A673 (cell line): ENCODE measurements around the gene SNX24. TPM values are rescaled to one million over a fixed set of nuclear protein-coding genes. Genes with fewer than 3 reads are reported as not detected.

ENCODE experiments used
- BruUV-seq: library from RNA; stranded (reverse); fragments of 400-500 nt; replicated peaks from 2 replicates; lab custom pipeline; 2021; lab: Mats Ljungman, UMichigan
- CTCF ChIA-PET: fragments of 300-600 bp; sonication (Branson Sonifier 250); formaldehyde crosslinking; loops from one replicate; lab custom pipeline; 2022; ENCODE audit warnings: antibody characterized with exemption; lab: Charles Lee
- POLR2A ChIA-PET: fragments of 300-600 bp; sonication (Branson Sonifier 250); formaldehyde crosslinking; loops from one replicate; lab custom pipeline; 2022; ENCODE audit warnings: antibody characterized with exemption; ENCODE audit not compliant: low non-redundant PET; lab: Charles Lee
- DNase-seq: peaks from one replicate; pipeline ENCODE4 v3.0.0-alpha.2; 2015; ENCODE audit warnings: low spot score
- H3K27ac ChIP-seq: fragments of 200-600 bp; sonication (generic); 2 replicates; pipeline ENCODE4 v1.5.1; 2016; ENCODE audit warnings: mixed run types, low read depth, mild to moderate bottlenecking, mixed read lengths, antibody characterized with exemption, low read length; ENCODE audit not compliant: poor library complexity, severe bottlenecking
- H3K27me3 ChIP-seq: fragments of 200-600 bp; sonication (generic); replicated peaks from 2 replicates; pipeline ENCODE4 v1.6.1; 2017; ENCODE audit warnings: mixed run types, low read depth, mild to moderate bottlenecking, mixed read lengths, antibody characterized with exemption, low read length; ENCODE audit not compliant: insufficient read depth, poor library complexity
- H3K36me3 ChIP-seq: fragments of 200-600 bp; sonication (generic); 2 replicates; pipeline ENCODE4 v1.6.1; 2016; ENCODE audit warnings: mixed run types, mild to moderate bottlenecking, mixed read lengths, antibody characterized with exemption, low read length; ENCODE audit not compliant: insufficient read depth, poor library complexity, severe bottlenecking
- H3K4me1 ChIP-seq: fragments of 200-600 bp; sonication (generic); 2 replicates; pipeline ENCODE4 v1.6.1; 2017; ENCODE audit warnings: mixed run types, mild to moderate bottlenecking, mixed read lengths, antibody characterized with exemption, low read length; ENCODE audit not compliant: insufficient read depth, poor library complexity, severe bottlenecking
- H3K4me3 ChIP-seq: fragments of 200-600 bp; sonication (generic); 2 replicates; pipeline ENCODE4 v1.5.1; 2016; ENCODE audit warnings: low read depth, mixed run types, mild to moderate bottlenecking, mixed read lengths, low read length; ENCODE audit not compliant: poor library complexity, severe bottlenecking
- H3K9me3 ChIP-seq: fragments of 200-600 bp; sonication (generic); 2 replicates; pipeline ENCODE4 v1.6.1; 2016; ENCODE audit warnings: mixed run types, low read depth, mild to moderate bottlenecking, mixed read lengths, antibody characterized with exemption, low read length; ENCODE audit not compliant: poor library complexity, severe bottlenecking
- EZH2 ChIP-seq: fragments of 200-600 bp; sonication (generic); IDR thresholded peaks from 2 replicates; pipeline ENCODE4 v1.6.1; 2017; ENCODE audit warnings: borderline replicate concordance, low read depth, mild to moderate bottlenecking, mixed read lengths, antibody characterized with exemption, low read length; ENCODE audit not compliant: poor library complexity, severe bottlenecking
- intact Hi-C: fragments of 100-400 bp; cut with micrococcal nuclease; formaldehyde crosslinking; loops from one replicate; pipeline ENCODE4 v1.10.0; 2022; ENCODE audit not compliant: unreplicated experiment
- total RNA-seq: library from RNA; stranded (reverse); gene quantifications from 2 replicates; pipeline ENCODE4 v1.2.3, GENCODE V29; 2021
- TF ChIP-seq, protein P1 (sequence below): fragments of 300-800, 200-600 bp; sonication (generic); conservative IDR thresholded peaks from 2 replicates; pipeline ENCODE4 v1.5.1; 2017; ENCODE audit warnings: low read depth, mild to moderate bottlenecking, antibody characterized with exemption, low read length, moderate library complexity, mixed read lengths

The SNX24 gene
- total RNA-seq, 1 experiment from 2014 or later, result 13.6 TPM

DNA sequence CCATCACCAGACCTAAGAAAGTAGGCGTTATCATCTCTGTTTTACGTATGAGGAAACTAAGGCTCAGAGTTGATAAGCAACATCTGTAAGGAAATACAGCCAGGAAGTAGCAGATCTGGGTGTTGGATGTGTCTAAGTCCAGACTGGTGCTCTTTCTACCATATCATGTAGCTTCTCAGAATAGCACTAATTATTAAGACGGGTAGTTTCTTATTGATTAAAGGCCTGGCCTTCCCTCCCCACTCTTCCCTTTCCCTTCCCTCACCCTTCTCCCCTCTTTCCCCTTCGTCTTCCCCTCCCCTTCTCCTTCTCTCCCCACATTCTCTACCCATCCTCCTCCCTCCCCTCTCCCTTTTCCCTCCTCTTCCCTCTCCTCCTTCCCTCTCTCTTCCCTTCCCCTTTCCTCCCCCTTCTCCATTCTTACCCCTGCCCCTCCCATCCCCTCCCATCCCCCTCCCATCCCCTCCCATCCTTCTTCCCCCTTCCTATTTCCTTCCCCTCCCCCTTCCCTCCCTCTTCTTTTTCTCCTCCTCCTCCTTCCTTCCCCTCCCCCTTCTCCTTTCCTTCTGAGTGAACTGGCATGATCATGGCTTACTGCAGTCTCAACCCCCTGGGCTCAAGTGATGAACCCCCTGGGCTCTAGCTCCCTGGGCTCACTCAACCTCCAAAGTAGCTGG, 79.4 kb downstream of the SNX24 start:
- intact Hi-C loops, result no loop called here
- DNase-seq, result no peak
- H3K27ac ChIP-seq, result no peak overlapping the region
- CTCF ChIA-PET, result no interaction called here
- no peaks in the 10 kb centered on the region for H3K9me3 ChIP-seq
- TF ChIP-seq, protein P1, sequence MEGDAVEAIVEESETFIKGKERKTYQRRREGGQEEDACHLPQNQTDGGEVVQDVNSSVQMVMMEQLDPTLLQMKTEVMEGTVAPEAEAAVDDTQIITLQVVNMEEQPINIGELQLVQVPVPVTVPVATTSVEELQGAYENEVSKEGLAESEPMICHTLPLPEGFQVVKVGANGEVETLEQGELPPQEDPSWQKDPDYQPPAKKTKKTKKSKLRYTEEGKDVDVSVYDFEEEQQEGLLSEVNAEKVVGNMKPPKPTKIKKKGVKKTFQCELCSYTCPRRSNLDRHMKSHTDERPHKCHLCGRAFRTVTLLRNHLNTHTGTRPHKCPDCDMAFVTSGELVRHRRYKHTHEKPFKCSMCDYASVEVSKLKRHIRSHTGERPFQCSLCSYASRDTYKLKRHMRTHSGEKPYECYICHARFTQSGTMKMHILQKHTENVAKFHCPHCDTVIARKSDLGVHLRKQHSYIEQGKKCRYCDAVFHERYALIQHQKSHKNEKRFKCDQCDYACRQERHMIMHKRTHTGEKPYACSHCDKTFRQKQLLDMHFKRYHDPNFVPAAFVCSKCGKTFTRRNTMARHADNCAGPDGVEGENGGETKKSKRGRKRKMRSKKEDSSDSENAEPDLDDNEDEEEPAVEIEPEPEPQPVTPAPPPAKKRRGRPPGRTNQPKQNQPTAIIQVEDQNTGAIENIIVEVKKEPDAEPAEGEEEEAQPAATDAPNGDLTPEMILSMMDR, result no peak
- TF ChIP-seq EZH2, result no peak
- no peaks in the 10 kb centered on the region for H3K36me3 ChIP-seq
- no TSS peak for BruUV-seq
- H3K27me3 ChIP-seq, result no peaks in the 10 kb centered on the region
- H3K4me3 ChIP-seq, result no peak overlapping the region
- POLR2A ChIA-PET, result no interaction called here
- no peaks in the 10 kb centered on the region for H3K4me1 ChIP-seq

DNA sequence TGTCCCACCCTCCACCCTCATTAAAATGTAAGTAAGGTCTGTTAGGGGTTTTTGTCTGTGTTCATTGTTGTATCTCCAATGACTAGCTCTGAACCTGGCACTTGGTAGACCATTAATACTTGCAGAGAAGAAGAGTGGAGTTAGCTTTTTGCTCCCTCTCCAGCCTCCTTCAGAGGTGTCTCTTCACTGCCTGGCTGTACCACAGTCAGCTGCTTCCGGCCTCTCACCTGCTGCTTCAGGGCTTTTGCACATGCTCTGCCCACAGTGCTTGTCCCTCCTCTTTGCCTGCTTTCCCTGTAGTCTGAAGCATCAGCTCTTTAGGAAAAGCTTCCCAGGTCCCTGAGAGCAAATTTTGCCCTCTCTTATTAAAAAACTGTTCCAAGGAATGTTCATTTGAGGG, 83.6 kb downstream of the SNX24 start:
- TF ChIP-seq, protein P1, result no peak
- no peak for TF ChIP-seq EZH2
- intact Hi-C loops, result no loop called here
- H3K4me3 ChIP-seq, result no peak overlapping the region
- H3K27ac ChIP-seq, result no peak overlapping the region
- no peaks in the 10 kb centered on the region for H3K36me3 ChIP-seq
- no peaks in the 10 kb centered on the region for H3K9me3 ChIP-seq
- H3K27me3 ChIP-seq, result no peaks in the 10 kb centered on the region
- BruUV-seq, result no TSS peak
- ChIA-PET POLR2A (no interaction called here), CTCF (no interaction called here)
- no peak for DNase-seq
- H3K4me1 ChIP-seq, result no peaks in the 10 kb centered on the region

DNA sequence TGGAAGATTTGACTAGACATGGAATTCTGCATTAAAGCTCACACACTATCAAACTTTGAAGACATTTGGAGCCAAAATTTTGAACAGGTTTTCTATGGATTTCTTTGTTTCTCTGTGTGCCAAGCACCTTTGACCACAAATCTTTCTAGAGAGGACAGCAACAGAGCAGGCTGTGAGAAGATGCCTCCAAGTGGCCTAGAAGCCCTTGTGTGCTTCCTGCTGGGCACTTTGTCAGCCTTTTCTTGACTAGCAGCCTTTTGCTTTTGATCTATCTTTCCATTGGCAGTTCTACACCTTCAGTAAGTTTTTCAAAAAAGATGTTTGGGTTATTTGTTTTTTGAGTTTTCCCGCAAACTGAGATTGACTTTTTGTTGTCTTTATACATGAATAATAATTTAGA, 84.6 kb downstream of the SNX24 start:
- CTCF ChIA-PET, result no interaction called here
- intact Hi-C loops, result no loop called here
- H3K9me3 ChIP-seq, result no peaks in the 10 kb centered on the region

More for the DNA sequence above, 84.6 kb downstream of the SNX24 start:
- POLR2A ChIA-PET, result no interaction called here
- no peak overlapping the region for H3K27ac ChIP-seq
- no peaks in the 10 kb centered on the region for H3K27me3 ChIP-seq
- TF ChIP-seq, protein P1, result no peak
- TF ChIP-seq EZH2, result no peak
- DNase-seq, result no peak
- no peak overlapping the region for H3K4me3 ChIP-seq
- BruUV-seq, result no TSS peak
- H3K36me3 ChIP-seq, result no peaks in the 10 kb centered on the region
- no peaks in the 10 kb centered on the region for H3K4me1 ChIP-seq
